Heart left ventricle (tissue), 13 donors: ENCODE measurements around the gene NABP1.

Experiments used
- POLR2A ChIP-seq, 2 donors: fragments of 450-650 bp; IDR thresholded peaks; one replicate each; pipeline ENCODE4 v1.6.1; 2017; ENCODE audit warnings: antibody characterized with exemption in 2 of 2, mild to moderate bottlenecking in 2 of 2, moderate library complexity in 2 of 2
- TF ChIP-seq, protein P1 (sequence below), 12 donors: fragments of 200-600 bp; sonication (generic) in 4 of 12; IDR thresholded peaks; one replicate each; pipeline versions ENCODE4 v1.5.0 to v1.8.0; 2018 to 2022; ENCODE audit warnings: antibody characterized with exemption in 12 of 12, mild to moderate bottlenecking in 5 of 12
- donor health status: ischemic (EF 13 %, LVEDD 7.1; RV severe dilation, severe dysfunction).
- donor health status: DM: no; HTN: yes; CAD: no.
- donor health status: DM: no; HTN: no; CAD: no.
- donor health status: ischemic (EF 25% LVEDD 6.9; RV normal size, moderate dysfunction).
- donor health status: ischemic (EF 25% LVEDD 5.7; RV mildly dilated, moderate dysfunction).
- donor health status: ischemic (EF 35%, LVEDD 5.7; RV mildly dilated, moderate dysfunction).
- donor health status: nonischemic (EF 11% LVEDD 7.7; RV severe dilation, severe dysfunction).
- donor health status: DM: yes; HTN: yes; CAD: no.
- donor health status: PGD.
- donor health status: ischemic (EF 29% LVEDD 5.4; RV normal size, mild dysfunction).
- donor health status: nonischemic (EF 23%, LVEDD 6.1; RV moderate dilation, normal function).

DNA sequence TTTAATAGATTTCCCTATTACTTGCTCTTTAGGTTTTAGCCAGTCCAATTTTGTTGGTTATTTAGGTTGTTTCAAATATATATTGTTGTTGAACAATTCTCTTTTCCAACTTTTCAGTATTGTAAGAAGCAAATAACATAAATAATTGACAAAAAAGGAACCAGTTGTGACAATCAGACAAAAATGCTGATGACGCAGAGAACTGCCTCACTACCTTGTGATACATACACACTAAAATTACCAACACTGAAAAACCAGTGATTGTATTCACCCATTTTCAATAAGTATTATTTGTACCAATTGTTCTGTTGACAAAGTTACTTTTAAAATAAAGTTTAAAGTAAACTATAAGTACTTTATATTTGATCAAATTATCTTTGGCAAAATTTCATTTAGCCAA lies 43.1 kb upstream of the NABP1 start:
- no peak for TF ChIP-seq POLR2A (IDR thresholded peaks at IDR 0.05)
- TF ChIP-seq, protein P1, sequence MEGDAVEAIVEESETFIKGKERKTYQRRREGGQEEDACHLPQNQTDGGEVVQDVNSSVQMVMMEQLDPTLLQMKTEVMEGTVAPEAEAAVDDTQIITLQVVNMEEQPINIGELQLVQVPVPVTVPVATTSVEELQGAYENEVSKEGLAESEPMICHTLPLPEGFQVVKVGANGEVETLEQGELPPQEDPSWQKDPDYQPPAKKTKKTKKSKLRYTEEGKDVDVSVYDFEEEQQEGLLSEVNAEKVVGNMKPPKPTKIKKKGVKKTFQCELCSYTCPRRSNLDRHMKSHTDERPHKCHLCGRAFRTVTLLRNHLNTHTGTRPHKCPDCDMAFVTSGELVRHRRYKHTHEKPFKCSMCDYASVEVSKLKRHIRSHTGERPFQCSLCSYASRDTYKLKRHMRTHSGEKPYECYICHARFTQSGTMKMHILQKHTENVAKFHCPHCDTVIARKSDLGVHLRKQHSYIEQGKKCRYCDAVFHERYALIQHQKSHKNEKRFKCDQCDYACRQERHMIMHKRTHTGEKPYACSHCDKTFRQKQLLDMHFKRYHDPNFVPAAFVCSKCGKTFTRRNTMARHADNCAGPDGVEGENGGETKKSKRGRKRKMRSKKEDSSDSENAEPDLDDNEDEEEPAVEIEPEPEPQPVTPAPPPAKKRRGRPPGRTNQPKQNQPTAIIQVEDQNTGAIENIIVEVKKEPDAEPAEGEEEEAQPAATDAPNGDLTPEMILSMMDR (IDR thresholded peaks at IDR 0.05): no peak
